Endothelial cell of umbilical vein (primary cell): ENCODE results near the gene KIAA0753. TPM values are rescaled to one million over a fixed set of nuclear protein-coding genes. Genes with fewer than 3 reads are reported as not detected.

Experiments used
- BruUV-seq: library from RNA; stranded (reverse); fragments of 400-500 nt; replicated peaks from 2 replicates; lab custom pipeline; 2021; lab: Mats Ljungman, UMichigan
- CTCF ChIA-PET: fragments of 300-600, 350-600 bp; sonication (Branson Sonifier 250); formaldehyde crosslinking; loops from one replicate; lab custom pipeline; 2021; ENCODE audit warnings: antibody characterized with exemption, inconsistent platforms; lab: Charles Lee
- POLR2A ChIA-PET: fragments of 300-600, 350-600 bp; sonication (Branson Sonifier 250); formaldehyde crosslinking; loops from one replicate; lab custom pipeline; 2021; ENCODE audit warnings: antibody characterized with exemption, inconsistent platforms; lab: Charles Lee
- DNase-seq: peaks from one replicate; pipeline ENCODE4 v3.0.0-alpha.2; 2011; ENCODE audit warnings: low read depth, low spot score
- FAIRE-seq: peaks from 2 replicates; lab custom pipeline; 2011; peaks lifted over from hg19 to GRCh38; lab: Jason Lieb, UNC
- H2AFZ ChIP-seq: 2 replicates; pipeline ENCODE4 v1.6.0; 2012; ENCODE audit warnings: low read depth, low read length, control low read depth, inconsistent platforms
- H3K27ac ChIP-seq: 2 replicates; pipeline ENCODE4 v1.5.1; 2011; ENCODE audit warnings: low read depth, mild to moderate bottlenecking, control low read depth, low read length, moderate library complexity; ENCODE audit not compliant: insufficient read depth
- H3K27me3 ChIP-seq, 2 experiments: 2 replicates each; pipeline versions ENCODE4 v1.6.0 to v1.6.1; 2011; ENCODE audit warnings: low read length in 2 of 2, mixed read lengths in 1 of 2; ENCODE audit not compliant: control insufficient read depth in 2 of 2, insufficient read depth in 2 of 2
- H3K36me3 ChIP-seq, 2 experiments: 2 replicates in 1 of 2; 3 replicates in 1 of 2; pipeline ENCODE4 v1.5.1; 2011; ENCODE audit warnings: low read length in 2 of 2, mild to moderate bottlenecking in 1 of 2, moderate library complexity in 1 of 2; ENCODE audit not compliant: control insufficient read depth in 2 of 2, insufficient read depth in 2 of 2; ENCODE audit errors: extremely low read depth in 1 of 2
- H3K4me1 ChIP-seq: 3 replicates; pipeline ENCODE4 v1.5.1; 2011; ENCODE audit warnings: mild to moderate bottlenecking, low read length; ENCODE audit not compliant: control insufficient read depth, insufficient read depth; ENCODE audit errors: extremely low read depth
- H3K4me2 ChIP-seq: 2 replicates; pipeline ENCODE4 v1.6.1; 2011; ENCODE audit warnings: low read length, control low read depth, mixed read lengths; ENCODE audit not compliant: insufficient read depth
- H3K4me3 ChIP-seq, 3 experiments: fragments of 200-600 bp in 1 of 3; sonication (generic), shearing (Covaris generic) in 1 of 3; replicated peaks in 1 of 3; 2 replicates each; pipeline ENCODE4 v1.5.1; 2011 to 2016; ENCODE audit warnings: control low read depth in 3 of 3, low read length in 3 of 3, mild to moderate bottlenecking in 2 of 3, inconsistent platforms in 1 of 3, low read depth in 1 of 3, moderate library complexity in 1 of 3; ENCODE audit not compliant: insufficient read depth in 1 of 3
- H3K79me2 ChIP-seq: 2 replicates; pipeline ENCODE4 v1.6.0; 2012; ENCODE audit warnings: low read length, inconsistent platforms; ENCODE audit not compliant: control insufficient read depth, insufficient read depth
- H3K9ac ChIP-seq: replicated peaks from 2 replicates; pipeline ENCODE3; 2011; ENCODE audit warnings: low read length, control low read depth; ENCODE audit not compliant: insufficient read depth; ENCODE audit errors: extremely low read depth
- H3K9me1 ChIP-seq: replicated peaks from 3 replicates; pipeline ENCODE4 v1.6.0; 2011; ENCODE audit warnings: mild to moderate bottlenecking, low read length; ENCODE audit not compliant: control insufficient read depth, insufficient read depth; ENCODE audit errors: extremely low read depth
- H3K9me3 ChIP-seq: replicated peaks from 2 replicates; pipeline ENCODE4 v1.5.1; 2012; ENCODE audit warnings: low read length, inconsistent platforms; ENCODE audit not compliant: control insufficient read depth, insufficient read depth
- H4K20me1 ChIP-seq: replicated peaks from 2 replicates; pipeline ENCODE3; 2011; ENCODE audit warnings: mild to moderate bottlenecking, low read length; ENCODE audit not compliant: control insufficient read depth, insufficient read depth; ENCODE audit errors: extremely low read depth
- CTCF ChIP-seq, 2 donors: IDR thresholded peaks; 1 replicate in 1 of 2; 2 replicates in 1 of 2; pipeline ENCODE4 v1.5.1; 2011; ENCODE audit warnings: low read length in 2 of 2, mild to moderate bottlenecking in 2 of 2, moderate library complexity in 2 of 2, control low read depth in 1 of 2, inconsistent platforms in 1 of 2, low read depth in 1 of 2; ENCODE audit not compliant: insufficient read depth in 1 of 2; ENCODE audit errors: extremely low read depth in 1 of 2
- EZH2 ChIP-seq: IDR thresholded peaks from 2 replicates; pipeline ENCODE4 v1.6.1; 2012; ENCODE audit warnings: borderline replicate concordance, low read depth, mild to moderate bottlenecking, moderate library complexity, low read length, inconsistent platforms; ENCODE audit not compliant: severe bottlenecking
- FOS ChIP-seq: IDR thresholded peaks from 2 replicates; pipeline ENCODE4 v1.6.1; 2011; ENCODE audit warnings: mild to moderate bottlenecking, low read length, moderate library complexity, borderline replicate concordance; ENCODE audit not compliant: insufficient read depth
- GATA2 ChIP-seq: IDR thresholded peaks from 2 replicates; pipeline ENCODE4 v1.7.0; 2011; ENCODE audit warnings: low read depth, mild to moderate bottlenecking, moderate library complexity, mixed read lengths, low read length; ENCODE audit not compliant: insufficient read length, insufficient read depth
- JUN ChIP-seq: IDR thresholded peaks from 2 replicates; pipeline ENCODE4 v1.6.1; 2011; ENCODE audit warnings: borderline replicate concordance, low read depth; ENCODE audit not compliant: insufficient read length, insufficient read depth
- MAX ChIP-seq: IDR thresholded peaks from 2 replicates; pipeline ENCODE4 v1.6.1; 2011; ENCODE audit not compliant: insufficient read depth, insufficient read length
- MYC ChIP-seq: IDR thresholded peaks from one replicate; pipeline ENCODE4 v1.6.1; 2011; ENCODE audit warnings: mild to moderate bottlenecking, low read depth, low read length
- POLR2A ChIP-seq: IDR thresholded peaks from 2 replicates; pipeline ENCODE4 v1.6.1; 2012; ENCODE audit warnings: low read depth, mild to moderate bottlenecking, control low read depth, low read length
- POLR2AphosphoS5 ChIP-seq: IDR thresholded peaks from 2 replicates; pipeline ENCODE4 v1.6.1; 2012; ENCODE audit warnings: low read depth, mild to moderate bottlenecking, control low read depth, low read length, moderate library complexity; ENCODE audit not compliant: insufficient read depth
- dilution Hi-C: fragments of 300-500 bp; cut with MboI; formaldehyde crosslinking; loops from one replicate; pipeline ENCODE4 v1.15.0; 2019; ENCODE audit warnings: low sequenced_read_pairs; ENCODE audit not compliant: extremely low pct_ligation_motif_present
- intact Hi-C: fragments of 100-400 bp; cut with micrococcal nuclease; formaldehyde crosslinking; loops from one replicate; pipeline ENCODE4 v1.10.0; 2022
- polyA plus RNA-seq, 4 experiments: library from polyadenylated mRNA; depleted of rRNA in 3 of 4; stranded (reverse) in 3 of 4; unstranded in 1 of 4; fragments of >200 nt; gene quantifications; 2 replicates each; pipeline versions ENCODE4 v1.2.1 to v1.2.3, GENCODE V29; 2011 to 2012; ENCODE audit warnings: missing spikeins in 1 of 4
- total RNA-seq: library from RNA; stranded (reverse); gene quantifications from 2 replicates; pipeline ENCODE4 v1.2.3, GENCODE V29; 2021

Gene KIAA0753
- total and polyA plus RNA-seq, 2 donors (not counting 3 experiments of a cell fraction or from before 2014, with no cell fraction given), result 5.3 to 23.9 TPM

GRCh38 chr17:6558276-6558675 lies 82.2 kb downstream of the KIAA0753 start:
- Histone ChIP-seq H3K27me3 (peaks cover 9 to 18% of the 10 kb centered on the region in 2 experiments), H3K36me3 (no peaks in the 10 kb centered on the region), H3K9me3 (no peaks in the 10 kb centered on the region), H3K9me1 (no peaks in the 10 kb centered on the region), H3K4me2 (no peak overlapping the region), H3K9ac (no peak overlapping the region), H3K4me3 (no peak overlapping the region), H2AFZ (no peak overlapping the region), H3K4me1 (peaks cover 3% of the 10 kb centered on the region), H3K27ac (no peak overlapping the region), H3K79me2 (no peaks in the 10 kb centered on the region), H4K20me1 (no peaks in the 10 kb centered on the region)
- FAIRE-seq (no peak), DNase-seq (no peak)
- ChIA-PET POLR2A (no interaction called here), CTCF (interaction anchor here (0.9 to 1.4 kb wide), 4 partner anchors 9 to 87 kb away, joined by 3 to 8 read pairs (median 4); no protein-coding TSS in a partner anchor)
- no peak for TF ChIP-seq FOS
- no peak for TF ChIP-seq EZH2
- no peak for TF ChIP-seq POLR2A
- TF ChIP-seq JUN, result no peak
- no peak for TF ChIP-seq MAX
- TF ChIP-seq MYC, result no peak
- no peak for TF ChIP-seq CTCF (IDR thresholded peaks at IDR 0.05; ENCODE audit: extremely low read depth in 1 of 2, insufficient read depth in 1 of 2, low read depth in 1 of 2, low read length in 2 of 2)
- TF ChIP-seq GATA2, result no peak
- no peak for TF ChIP-seq POLR2AphosphoS5
- dilution Hi-C loops, result no loop called here
- intact Hi-C loops, result no loop called here
- no TSS peak for BruUV-seq
